ENCODE measurements around the gene RECQL5.

DNA sequence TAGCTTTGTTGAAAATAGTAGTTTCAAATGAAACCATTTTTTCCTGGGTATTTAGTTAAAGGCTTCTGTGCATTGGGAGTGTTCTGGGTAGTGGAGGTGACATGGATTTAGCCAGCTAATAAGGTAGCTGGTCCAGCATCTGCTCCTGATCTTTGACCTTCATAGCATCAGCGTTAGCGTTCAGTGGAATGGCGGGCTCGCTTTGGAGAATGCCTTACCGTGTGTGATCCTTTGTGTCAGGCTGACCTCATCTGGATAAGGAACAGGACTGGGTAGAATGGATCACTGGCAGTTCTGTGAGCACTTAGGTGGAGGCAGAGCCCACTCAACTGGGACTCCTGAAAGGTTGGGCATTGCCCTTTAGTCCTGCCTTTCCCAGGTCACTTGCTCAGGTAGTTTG, 3.9 kb upstream of the RECQL5 start:
- TF ChIP-seq, protein P1, sequence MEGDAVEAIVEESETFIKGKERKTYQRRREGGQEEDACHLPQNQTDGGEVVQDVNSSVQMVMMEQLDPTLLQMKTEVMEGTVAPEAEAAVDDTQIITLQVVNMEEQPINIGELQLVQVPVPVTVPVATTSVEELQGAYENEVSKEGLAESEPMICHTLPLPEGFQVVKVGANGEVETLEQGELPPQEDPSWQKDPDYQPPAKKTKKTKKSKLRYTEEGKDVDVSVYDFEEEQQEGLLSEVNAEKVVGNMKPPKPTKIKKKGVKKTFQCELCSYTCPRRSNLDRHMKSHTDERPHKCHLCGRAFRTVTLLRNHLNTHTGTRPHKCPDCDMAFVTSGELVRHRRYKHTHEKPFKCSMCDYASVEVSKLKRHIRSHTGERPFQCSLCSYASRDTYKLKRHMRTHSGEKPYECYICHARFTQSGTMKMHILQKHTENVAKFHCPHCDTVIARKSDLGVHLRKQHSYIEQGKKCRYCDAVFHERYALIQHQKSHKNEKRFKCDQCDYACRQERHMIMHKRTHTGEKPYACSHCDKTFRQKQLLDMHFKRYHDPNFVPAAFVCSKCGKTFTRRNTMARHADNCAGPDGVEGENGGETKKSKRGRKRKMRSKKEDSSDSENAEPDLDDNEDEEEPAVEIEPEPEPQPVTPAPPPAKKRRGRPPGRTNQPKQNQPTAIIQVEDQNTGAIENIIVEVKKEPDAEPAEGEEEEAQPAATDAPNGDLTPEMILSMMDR (IDR thresholded peaks at IDR 0.05) = no peak
- no peak for TF ChIP-seq EZH2 (IDR thresholded peaks at IDR 0.05; ENCODE audit: borderline replicate concordance, insufficient read depth, low read depth, low read length, poor library complexity, severe bottlenecking)
